ENCODE measurements around the gene KIF6.

Gene KIF6

DNA sequence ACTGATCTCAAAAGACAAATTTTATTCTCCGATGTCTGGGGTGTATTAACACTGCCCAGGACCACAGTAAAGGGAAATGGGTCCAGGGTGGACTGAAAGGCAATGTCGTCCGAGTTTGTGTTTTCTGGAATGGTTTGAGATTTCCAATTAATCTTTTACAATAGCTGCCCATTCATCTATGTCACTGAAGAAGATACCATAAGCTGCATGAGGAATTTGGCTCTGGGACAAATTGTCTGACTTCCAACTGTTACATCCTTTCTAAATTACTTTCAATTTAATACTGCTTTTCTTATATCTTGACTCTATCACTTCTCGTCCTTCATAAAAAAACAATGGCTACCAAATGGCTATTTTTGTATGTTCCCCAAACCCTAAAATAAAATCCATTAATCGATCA lies 272.0 kb downstream of the KIF6 start:
- H3K36me3 ChIP-seq (ENCODE audit: control insufficient read depth, low read depth, low read length) = no peaks in the 10 kb centered on the region
- no peak overlapping the region for H3K9ac ChIP-seq (ENCODE audit: low read length)
- H3K27ac ChIP-seq (ENCODE audit: low read length) = no peak overlapping the region
- H3K27me3 ChIP-seq (ENCODE audit: control insufficient read depth, insufficient read depth, low read length) = no peaks in the 10 kb centered on the region
- H3K9me3 ChIP-seq (ENCODE audit: control insufficient read depth, low read depth, low read length) = no peaks in the 10 kb centered on the region
- no peak overlapping the region for H3K4me3 ChIP-seq (ENCODE audit: low read length)
- no peaks in the 10 kb centered on the region for H3K4me1 ChIP-seq (ENCODE audit: control insufficient read depth, low read depth, low read length)

DNA sequence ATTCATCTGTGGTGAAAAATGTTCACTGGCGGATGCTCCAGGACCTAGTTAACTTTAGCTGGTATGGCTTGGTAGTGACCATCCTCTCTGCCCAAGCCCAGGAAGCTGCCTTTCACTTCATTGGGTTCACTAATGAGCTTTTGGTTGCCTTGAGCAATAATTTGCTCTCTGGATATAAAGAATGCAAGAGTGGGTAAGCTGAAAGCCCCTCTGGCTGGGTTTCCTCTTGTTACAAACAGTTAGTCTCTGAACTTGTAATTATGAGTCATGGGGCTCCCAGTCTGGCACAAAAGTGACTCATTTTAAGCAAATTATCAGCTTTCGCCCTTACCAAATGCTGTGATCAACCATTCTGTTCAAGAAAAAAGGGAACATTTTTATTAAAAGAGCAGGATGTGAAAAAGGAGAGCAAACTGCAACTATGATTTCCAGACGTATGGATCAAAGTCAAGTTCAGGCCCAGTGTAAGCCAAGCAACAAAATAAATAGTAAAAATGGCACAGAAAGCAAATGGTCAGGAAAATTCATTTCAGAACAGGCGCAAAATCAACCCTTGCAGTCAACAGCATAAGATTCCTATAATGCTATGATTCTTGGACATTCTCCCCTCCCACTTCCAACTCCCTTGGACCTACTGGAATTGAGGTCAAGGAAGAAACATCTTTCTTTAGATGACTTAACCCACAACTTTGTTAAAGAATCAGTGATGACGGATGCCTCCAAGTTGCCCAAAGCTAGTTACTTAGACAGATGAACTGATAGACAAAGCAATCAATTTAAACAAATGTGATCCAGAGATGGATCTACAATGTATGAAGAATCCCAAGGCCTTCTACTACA lies 272.7 kb downstream of the KIF6 start:
- Histone ChIP-seq H3K9ac (ENCODE audit: low read length) (no peak overlapping the region), H3K9me3 (ENCODE audit: control insufficient read depth, low read depth, low read length) (no peaks in the 10 kb centered on the region), H3K36me3 (ENCODE audit: control insufficient read depth, low read depth, low read length) (no peaks in the 10 kb centered on the region), H3K4me3 (ENCODE audit: low read length) (no peak overlapping the region), H3K27me3 (ENCODE audit: control insufficient read depth, insufficient read depth, low read length) (no peaks in the 10 kb centered on the region), H3K27ac (ENCODE audit: low read length) (no peak overlapping the region), H3K4me1 (ENCODE audit: control insufficient read depth, low read depth, low read length) (no peaks in the 10 kb centered on the region)

DNA sequence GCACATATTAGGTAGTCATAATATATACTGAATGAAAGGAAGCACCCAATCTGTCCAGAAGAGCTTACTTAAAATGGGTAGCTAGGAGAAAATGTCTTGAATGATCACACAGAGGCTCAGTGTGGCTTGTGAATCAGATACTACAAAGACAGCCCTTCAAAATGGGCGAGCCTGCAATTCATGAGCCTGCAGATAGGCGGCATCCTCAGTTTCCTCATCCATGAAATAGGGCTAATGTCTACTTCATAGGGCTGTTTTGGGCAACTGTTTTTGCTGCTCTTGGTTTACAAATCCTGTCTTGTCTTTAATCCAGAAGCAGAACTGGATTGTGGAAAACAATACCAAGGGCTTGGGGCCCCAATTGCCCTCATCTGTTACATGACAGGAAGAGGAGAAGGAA lies 273.4 kb downstream of the KIF6 start:
- Histone ChIP-seq H3K9ac (ENCODE audit: low read length) (no peak overlapping the region), H3K4me1 (ENCODE audit: control insufficient read depth, low read depth, low read length) (no peaks in the 10 kb centered on the region), H3K27me3 (ENCODE audit: control insufficient read depth, insufficient read depth, low read length) (no peaks in the 10 kb centered on the region), H3K9me3 (ENCODE audit: control insufficient read depth, low read depth, low read length) (no peaks in the 10 kb centered on the region), H3K27ac (ENCODE audit: low read length) (no peak overlapping the region), H3K36me3 (ENCODE audit: control insufficient read depth, low read depth, low read length) (no peaks in the 10 kb centered on the region), H3K4me3 (ENCODE audit: low read length) (no peak overlapping the region)

DNA sequence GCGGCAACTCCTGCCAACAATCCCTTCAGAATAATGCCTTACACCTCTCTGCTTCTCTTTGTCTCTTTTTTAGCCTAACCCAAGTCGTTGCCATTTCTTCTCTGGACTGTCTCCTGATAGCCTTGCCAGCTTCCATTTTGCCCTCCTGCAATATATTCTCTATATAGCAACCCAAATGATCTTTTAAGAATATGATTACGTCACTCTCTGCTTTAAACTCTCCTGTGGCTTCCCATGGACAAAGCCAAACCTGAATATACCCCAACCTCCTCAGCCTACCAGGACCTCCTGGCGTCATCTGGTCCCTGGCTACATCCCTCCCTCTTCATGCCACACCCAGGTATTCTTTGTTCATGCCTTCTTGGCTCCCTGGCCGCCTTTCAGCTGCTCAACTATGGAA lies 276.2 kb downstream of the KIF6 start:
- Histone ChIP-seq H3K27me3 (ENCODE audit: control insufficient read depth, insufficient read depth, low read length) (no peaks in the 10 kb centered on the region), H3K27ac (ENCODE audit: low read length) (no peak overlapping the region), H3K9ac (ENCODE audit: low read length) (no peak overlapping the region), H3K9me3 (ENCODE audit: control insufficient read depth, low read depth, low read length) (no peaks in the 10 kb centered on the region), H3K36me3 (ENCODE audit: control insufficient read depth, low read depth, low read length) (no peaks in the 10 kb centered on the region), H3K4me3 (ENCODE audit: low read length) (no peak overlapping the region), H3K4me1 (ENCODE audit: control insufficient read depth, low read depth, low read length) (no peaks in the 10 kb centered on the region)

DNA sequence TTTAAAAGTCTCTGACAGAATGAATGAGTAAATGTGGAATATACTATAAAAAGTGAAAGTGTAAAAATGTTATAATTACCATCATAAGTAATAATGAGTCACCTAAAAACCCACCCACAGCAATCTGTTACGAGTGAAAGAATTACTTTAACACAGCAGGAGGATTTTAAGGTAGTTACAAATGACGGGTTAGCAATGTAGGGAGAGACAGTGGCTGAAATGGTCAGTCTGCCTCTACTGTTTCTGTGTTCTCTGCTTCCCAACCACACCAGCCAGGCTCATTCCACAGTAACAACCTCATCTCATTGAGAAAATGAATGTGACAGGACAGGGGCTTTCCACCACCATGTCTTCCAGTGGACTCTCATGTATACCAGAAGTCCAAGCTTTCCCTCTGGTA lies 278.3 kb downstream of the KIF6 start:
- no peaks in the 10 kb centered on the region for H3K4me1 ChIP-seq (ENCODE audit: control insufficient read depth, low read depth, low read length)
- no peaks in the 10 kb centered on the region for H3K36me3 ChIP-seq (ENCODE audit: control insufficient read depth, low read depth, low read length)
- no peak overlapping the region for H3K27ac ChIP-seq (ENCODE audit: low read length)
- no peaks in the 10 kb centered on the region for H3K27me3 ChIP-seq (ENCODE audit: control insufficient read depth, insufficient read depth, low read length)
- no peak overlapping the region for H3K4me3 ChIP-seq (ENCODE audit: low read length)
- H3K9ac ChIP-seq (ENCODE audit: low read length) = no peak overlapping the region
- no peaks in the 10 kb centered on the region for H3K9me3 ChIP-seq (ENCODE audit: control insufficient read depth, low read depth, low read length)

DNA sequence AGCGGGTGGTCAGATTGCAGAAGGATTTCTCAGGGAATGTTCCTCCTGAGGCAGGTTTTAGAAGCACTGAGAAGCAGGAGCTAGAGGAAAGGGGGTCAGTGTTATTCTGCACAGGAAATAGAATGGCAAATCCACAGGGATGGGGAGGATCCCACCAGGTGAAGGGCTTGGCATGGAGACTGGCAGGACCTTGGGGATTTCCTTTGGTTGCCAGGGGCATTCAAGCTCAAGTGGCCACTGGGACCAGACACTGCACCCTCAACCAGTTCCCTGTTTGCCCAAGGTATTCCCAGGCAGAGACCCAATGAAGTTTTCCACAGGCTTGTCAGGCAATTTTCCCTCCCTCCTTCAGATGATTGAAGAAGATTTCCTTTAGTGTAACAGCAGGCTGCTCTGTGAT lies 279.5 kb downstream of the KIF6 start:
- H3K4me1 ChIP-seq (ENCODE audit: control insufficient read depth, low read depth, low read length) = no peaks in the 10 kb centered on the region
- H3K4me3 ChIP-seq (ENCODE audit: low read length) = no peak overlapping the region
- no peaks in the 10 kb centered on the region for H3K9me3 ChIP-seq (ENCODE audit: control insufficient read depth, low read depth, low read length)
- no peaks in the 10 kb centered on the region for H3K27me3 ChIP-seq (ENCODE audit: control insufficient read depth, insufficient read depth, low read length)
- no peaks in the 10 kb centered on the region for H3K36me3 ChIP-seq (ENCODE audit: control insufficient read depth, low read depth, low read length)
- no peak overlapping the region for H3K27ac ChIP-seq (ENCODE audit: low read length)
- H3K9ac ChIP-seq (ENCODE audit: low read length) = no peak overlapping the region

DNA sequence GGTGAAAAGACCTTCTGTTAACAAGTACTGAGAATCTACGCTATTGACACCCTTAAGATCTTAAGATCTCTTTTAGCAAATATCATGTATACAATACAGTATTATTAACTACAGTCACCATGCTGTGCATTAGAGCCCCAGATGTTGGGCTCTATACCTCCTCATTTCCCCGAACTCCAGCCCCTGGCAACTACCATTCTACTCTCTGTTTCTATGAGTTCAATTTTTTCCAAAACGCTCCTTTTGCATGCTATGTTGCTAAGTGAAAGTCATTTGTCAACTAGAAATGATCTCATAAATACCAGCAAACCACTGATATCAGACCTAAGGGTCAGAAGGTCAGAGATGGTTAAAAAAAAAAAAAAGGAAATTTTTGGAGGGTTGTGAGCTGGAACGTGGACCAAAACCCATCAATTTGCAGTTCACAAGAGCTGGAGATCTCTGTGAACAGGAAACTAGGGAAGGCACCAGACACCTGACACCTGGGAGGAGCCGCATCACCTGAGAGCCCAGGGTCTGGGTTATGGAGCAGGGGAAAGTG lies 280.7 kb downstream of the KIF6 start:
- Histone ChIP-seq H3K36me3 (ENCODE audit: control insufficient read depth, low read depth, low read length) (no peaks in the 10 kb centered on the region), H3K27me3 (ENCODE audit: control insufficient read depth, insufficient read depth, low read length) (no peaks in the 10 kb centered on the region), H3K9ac (ENCODE audit: low read length) (no peak overlapping the region), H3K4me1 (ENCODE audit: control insufficient read depth, low read depth, low read length) (no peaks in the 10 kb centered on the region), H3K9me3 (ENCODE audit: control insufficient read depth, low read depth, low read length) (no peaks in the 10 kb centered on the region), H3K27ac (ENCODE audit: low read length) (no peak overlapping the region), H3K4me3 (ENCODE audit: low read length) (no peak overlapping the region)

DNA sequence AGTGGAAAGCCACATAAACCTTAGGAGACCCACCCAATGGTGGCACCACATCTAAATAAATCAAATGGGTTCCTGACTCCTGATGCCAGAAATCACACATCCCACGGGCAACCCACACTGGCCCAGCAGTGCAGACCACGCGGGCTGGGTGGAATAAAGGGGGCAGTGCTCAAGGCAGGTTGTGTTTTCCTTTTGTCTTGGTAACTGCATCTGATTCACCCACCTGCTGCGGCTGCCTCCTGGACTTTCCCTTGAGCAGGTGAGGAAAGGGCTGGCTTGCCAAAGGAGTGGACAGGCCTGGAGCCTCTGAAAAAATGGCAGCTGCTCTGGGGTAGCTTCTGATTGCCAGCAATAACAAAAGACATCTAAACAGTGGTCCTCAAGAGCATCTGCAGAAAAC lies 283.2 kb downstream of the KIF6 start:
- no peak overlapping the region for H3K9ac ChIP-seq (ENCODE audit: low read length)
- H3K27me3 ChIP-seq (ENCODE audit: control insufficient read depth, insufficient read depth, low read length) = no peaks in the 10 kb centered on the region
- H3K4me3 ChIP-seq (ENCODE audit: low read length) = no peak overlapping the region
- H3K9me3 ChIP-seq (ENCODE audit: control insufficient read depth, low read depth, low read length) = no peaks in the 10 kb centered on the region
- H3K4me1 ChIP-seq (ENCODE audit: control insufficient read depth, low read depth, low read length) = no peaks in the 10 kb centered on the region
- H3K36me3 ChIP-seq (ENCODE audit: control insufficient read depth, low read depth, low read length) = no peaks in the 10 kb centered on the region
- H3K27ac ChIP-seq (ENCODE audit: low read length) = no peak overlapping the region

DNA sequence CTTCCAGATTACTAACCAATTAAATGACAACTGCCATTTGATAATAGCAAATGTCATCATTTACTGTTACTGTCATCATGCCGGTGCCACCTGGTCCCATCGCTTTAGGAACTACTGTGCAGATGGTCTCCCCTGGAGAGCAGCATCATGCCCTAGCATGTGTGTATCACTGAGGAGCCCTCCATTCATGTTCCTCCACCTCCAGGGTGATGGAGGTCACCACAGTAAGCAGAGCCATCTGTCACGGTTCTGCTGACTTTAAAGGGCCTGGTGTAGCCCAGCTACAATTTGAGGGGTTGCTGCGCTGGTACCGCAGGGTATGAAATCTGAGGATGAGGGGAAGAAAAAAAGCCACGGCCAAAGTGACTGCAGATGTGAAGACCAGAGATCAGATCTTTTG lies 283.9 kb downstream of the KIF6 start:
- Histone ChIP-seq H3K4me3 (ENCODE audit: low read length) (no peak overlapping the region), H3K36me3 (ENCODE audit: control insufficient read depth, low read depth, low read length) (no peaks in the 10 kb centered on the region), H3K9ac (ENCODE audit: low read length) (no peak overlapping the region), H3K27me3 (ENCODE audit: control insufficient read depth, insufficient read depth, low read length) (no peaks in the 10 kb centered on the region), H3K4me1 (ENCODE audit: control insufficient read depth, low read depth, low read length) (no peaks in the 10 kb centered on the region), H3K9me3 (ENCODE audit: control insufficient read depth, low read depth, low read length) (no peaks in the 10 kb centered on the region), H3K27ac (ENCODE audit: low read length) (no peak overlapping the region)

DNA sequence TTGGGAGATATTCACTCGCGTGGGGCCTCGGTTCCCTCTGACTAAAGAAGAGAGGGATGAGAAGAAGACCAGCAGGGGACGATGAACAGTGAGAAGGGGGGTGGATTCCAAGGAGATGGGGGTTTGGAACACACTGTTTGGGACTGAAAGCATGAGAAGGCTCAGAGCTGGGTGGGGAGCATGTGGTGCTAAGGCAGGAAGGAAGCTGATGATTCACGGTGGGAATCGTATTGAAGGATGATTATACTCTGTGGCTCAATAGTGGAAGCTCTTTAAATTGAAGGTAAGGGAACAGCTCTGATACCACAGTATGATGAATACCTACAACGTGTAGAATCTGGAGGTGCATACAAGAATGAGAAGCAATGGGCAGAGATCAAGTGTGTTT lies 285.2 kb downstream of the KIF6 start:
- H3K9ac ChIP-seq (ENCODE audit: low read length) = no peak overlapping the region
- no peaks in the 10 kb centered on the region for H3K27me3 ChIP-seq (ENCODE audit: control insufficient read depth, insufficient read depth, low read length)
- no peak overlapping the region for H3K27ac ChIP-seq (ENCODE audit: low read length)
- no peaks in the 10 kb centered on the region for H3K36me3 ChIP-seq (ENCODE audit: control insufficient read depth, low read depth, low read length)
- no peaks in the 10 kb centered on the region for H3K9me3 ChIP-seq (ENCODE audit: control insufficient read depth, low read depth, low read length)
- H3K4me3 ChIP-seq (ENCODE audit: low read length) = no peak overlapping the region
- H3K4me1 ChIP-seq (ENCODE audit: control insufficient read depth, low read depth, low read length) = no peaks in the 10 kb centered on the region

DNA sequence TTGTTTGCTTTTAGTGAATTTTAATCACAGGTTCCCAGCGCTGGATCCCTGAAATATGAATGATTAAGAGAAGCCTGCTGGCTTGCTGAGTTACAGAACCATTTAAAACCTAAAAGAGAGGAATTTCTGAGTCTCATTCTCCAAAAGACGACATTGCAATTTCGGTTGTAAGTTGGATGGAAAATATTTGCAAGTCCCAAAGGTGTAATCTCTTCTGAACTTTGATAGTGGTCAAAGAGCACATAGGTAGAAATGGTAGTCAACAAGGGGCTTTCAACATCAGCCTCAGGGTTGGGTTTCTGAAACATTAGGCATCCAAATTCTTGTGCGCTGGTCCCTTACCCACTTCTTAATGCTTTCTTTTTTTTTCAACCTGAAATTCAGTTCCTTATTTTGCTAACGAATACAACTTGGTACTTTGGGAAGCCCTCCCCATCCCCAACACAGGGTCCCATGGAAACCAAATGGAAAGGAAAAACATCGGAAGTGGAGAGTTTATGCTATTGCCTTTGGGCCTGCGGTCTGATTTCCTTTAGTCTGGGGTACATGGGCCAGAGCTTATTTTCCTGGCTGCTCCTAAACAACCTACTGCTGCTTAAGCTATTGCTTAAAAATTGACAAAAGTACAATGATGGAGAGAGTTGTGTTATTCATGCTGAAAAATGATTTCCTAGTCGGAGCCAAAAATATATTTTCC lies 285.7 kb downstream of the KIF6 start:
- no peaks in the 10 kb centered on the region for H3K4me1 ChIP-seq (ENCODE audit: control insufficient read depth, low read depth, low read length)

DNA sequence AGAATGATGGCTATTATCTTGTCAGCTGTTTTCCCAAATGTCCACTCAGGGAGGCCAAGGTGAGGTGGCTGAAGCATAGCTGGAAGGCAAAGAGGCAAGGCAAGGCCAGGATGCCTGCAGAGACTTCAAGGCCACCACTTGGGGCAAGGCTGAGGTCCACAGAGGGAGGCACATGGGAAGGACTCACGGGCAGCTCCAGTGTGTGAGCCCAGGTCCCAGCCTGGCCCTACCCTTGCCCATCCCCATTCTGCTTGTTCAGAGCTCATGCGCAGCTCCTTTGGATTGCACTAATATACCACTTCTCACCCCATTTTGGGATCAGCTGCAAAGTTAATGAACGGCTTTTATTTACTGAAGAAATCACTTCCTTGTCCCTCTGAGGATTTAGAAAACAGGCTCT lies 291.6 kb downstream of the KIF6 start:
- no peaks in the 10 kb centered on the region for H3K27me3 ChIP-seq (ENCODE audit: control insufficient read depth, insufficient read depth, low read length)
- H3K9me3 ChIP-seq (ENCODE audit: control insufficient read depth, low read depth, low read length) = no peaks in the 10 kb centered on the region
- H3K4me1 ChIP-seq (ENCODE audit: control insufficient read depth, low read depth, low read length) = peaks cover 7% of the 10 kb centered on the region
- no peak overlapping the region for H3K4me3 ChIP-seq (ENCODE audit: low read length)
- no peaks in the 10 kb centered on the region for H3K36me3 ChIP-seq (ENCODE audit: control insufficient read depth, low read depth, low read length)
- H3K9ac ChIP-seq (ENCODE audit: low read length) = no peak overlapping the region
- H3K27ac ChIP-seq (ENCODE audit: low read length) = no peak overlapping the region

More for the DNA sequence above, 285.7 kb downstream of the KIF6 start:
- H3K9me3 ChIP-seq (ENCODE audit: control insufficient read depth, low read depth, low read length) = no peaks in the 10 kb centered on the region
- no peaks in the 10 kb centered on the region for H3K36me3 ChIP-seq (ENCODE audit: control insufficient read depth, low read depth, low read length)
- no peaks in the 10 kb centered on the region for H3K27me3 ChIP-seq (ENCODE audit: control insufficient read depth, insufficient read depth, low read length)
- H3K9ac ChIP-seq (ENCODE audit: low read length) = no peak overlapping the region
- no peak overlapping the region for H3K4me3 ChIP-seq (ENCODE audit: low read length)
- no peak overlapping the region for H3K27ac ChIP-seq (ENCODE audit: low read length)

All from iPS-18a (cell line).